Subcutaneous abdominal adipose tissue (tissue), 5 donors: Measurements from ENCODE around the gene CNKSR1.

ENCODE experiments used
- H3K27ac ChIP-seq: one replicate; pipeline ENCODE4 v1.7.0; 2013; ENCODE audit warnings: low read depth, mild to moderate bottlenecking, inconsistent platforms, low read length, moderate library complexity
- H3K27me3 ChIP-seq, 5 donors: one replicate each; pipeline ENCODE4 v1.7.0; 2013; ENCODE audit warnings: low read length in 5 of 5, inconsistent platforms in 1 of 5; ENCODE audit not compliant: control insufficient read depth in 5 of 5, insufficient read depth in 4 of 5
- H3K36me3 ChIP-seq, 5 donors: one replicate each; pipeline ENCODE4 v1.7.0; 2013; ENCODE audit warnings: low read length in 5 of 5; ENCODE audit not compliant: control insufficient read depth in 5 of 5, insufficient read depth in 5 of 5
- H3K4me1 ChIP-seq, 5 donors: one replicate each; pipeline ENCODE4 v1.7.0; 2013; ENCODE audit warnings: low read length in 5 of 5, mild to moderate bottlenecking in 3 of 5, moderate library complexity in 1 of 5; ENCODE audit not compliant: control insufficient read depth in 5 of 5, insufficient read depth in 5 of 5
- H3K4me3 ChIP-seq, 5 donors: one replicate each; pipeline ENCODE4 v1.7.0; 2013; ENCODE audit warnings: low read length in 5 of 5, low read depth in 1 of 5
- H3K9ac ChIP-seq, 5 donors: one replicate each; pipeline ENCODE4 v1.7.0; 2013; ENCODE audit warnings: low read length in 5 of 5, mild to moderate bottlenecking in 4 of 5, moderate library complexity in 3 of 5
- H3K9me3 ChIP-seq, 5 donors: one replicate each; pipeline ENCODE4 v1.7.0; 2013; ENCODE audit warnings: low read length in 5 of 5; ENCODE audit not compliant: control insufficient read depth in 5 of 5
- donor health status: healthy.
- donor health status: healthy.
- donor health status: healthy.
- donor health status: healthy.
- donor health status: healthy.

The CNKSR1 gene

DNA sequence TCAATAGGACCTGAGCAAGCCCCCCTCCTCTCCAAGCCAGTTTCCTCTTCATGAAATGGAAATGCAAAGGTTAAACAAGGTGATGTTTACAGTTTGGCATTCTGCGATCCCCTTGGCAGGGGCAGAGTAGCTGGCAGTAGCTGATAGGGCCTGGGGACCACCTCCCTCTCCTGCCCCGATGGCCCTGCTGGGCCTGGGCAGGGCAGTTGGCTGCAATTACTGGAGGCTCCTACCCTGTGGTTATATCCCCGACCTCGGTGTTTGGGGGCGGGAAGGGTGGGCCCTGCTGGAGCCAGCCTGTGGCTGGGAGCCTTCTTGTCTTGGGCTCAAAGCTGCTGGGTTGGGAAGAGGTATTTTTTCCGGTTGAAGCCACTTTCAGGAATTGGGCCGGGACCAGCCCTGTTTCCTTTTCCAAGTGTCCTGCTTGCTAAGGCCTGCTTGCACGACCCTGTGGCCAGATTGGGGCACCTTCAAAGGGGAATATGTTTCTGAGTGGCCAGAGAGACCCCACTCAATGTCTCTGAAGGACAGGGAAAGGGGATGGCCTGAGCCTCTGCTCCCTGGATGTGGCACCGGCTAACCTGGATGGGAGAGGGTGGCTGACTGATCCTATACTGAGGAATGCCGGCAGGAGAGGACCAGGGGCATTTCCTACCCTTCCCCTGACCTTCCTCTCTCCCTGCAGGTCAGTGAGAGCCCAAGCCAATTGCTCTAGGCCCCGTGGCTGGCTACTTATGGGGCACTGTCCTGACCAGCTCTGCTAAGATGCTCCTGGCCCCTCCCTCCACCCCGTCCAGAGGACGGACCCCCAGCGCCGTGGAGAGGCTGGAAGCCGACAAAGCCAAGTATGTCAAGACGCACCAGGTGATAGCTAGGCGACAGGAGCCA, 16.5 kb upstream of the CNKSR1 start:
- H3K4me1 ChIP-seq, result peaks cover 2 to 57% (median 27%) of the 10 kb centered on the region in 5 donors
- H3K27me3 ChIP-seq, result peaks cover 9 to 37% (median 23%) of the 10 kb centered on the region in 5 donors
- H3K9me3 ChIP-seq, result no peaks in the 10 kb centered on the region
- peak overlapping the region; percentile 32 to 70 (median 65) for H3K4me3 ChIP-seq
- peak overlapping the region in 4 of 5 donors; percentile 47 to 76 (median 70) for H3K9ac ChIP-seq
- peak overlapping the region; percentile 74 for H3K27ac ChIP-seq
- H3K36me3 ChIP-seq, result no peaks in the 10 kb centered on the region

DNA sequence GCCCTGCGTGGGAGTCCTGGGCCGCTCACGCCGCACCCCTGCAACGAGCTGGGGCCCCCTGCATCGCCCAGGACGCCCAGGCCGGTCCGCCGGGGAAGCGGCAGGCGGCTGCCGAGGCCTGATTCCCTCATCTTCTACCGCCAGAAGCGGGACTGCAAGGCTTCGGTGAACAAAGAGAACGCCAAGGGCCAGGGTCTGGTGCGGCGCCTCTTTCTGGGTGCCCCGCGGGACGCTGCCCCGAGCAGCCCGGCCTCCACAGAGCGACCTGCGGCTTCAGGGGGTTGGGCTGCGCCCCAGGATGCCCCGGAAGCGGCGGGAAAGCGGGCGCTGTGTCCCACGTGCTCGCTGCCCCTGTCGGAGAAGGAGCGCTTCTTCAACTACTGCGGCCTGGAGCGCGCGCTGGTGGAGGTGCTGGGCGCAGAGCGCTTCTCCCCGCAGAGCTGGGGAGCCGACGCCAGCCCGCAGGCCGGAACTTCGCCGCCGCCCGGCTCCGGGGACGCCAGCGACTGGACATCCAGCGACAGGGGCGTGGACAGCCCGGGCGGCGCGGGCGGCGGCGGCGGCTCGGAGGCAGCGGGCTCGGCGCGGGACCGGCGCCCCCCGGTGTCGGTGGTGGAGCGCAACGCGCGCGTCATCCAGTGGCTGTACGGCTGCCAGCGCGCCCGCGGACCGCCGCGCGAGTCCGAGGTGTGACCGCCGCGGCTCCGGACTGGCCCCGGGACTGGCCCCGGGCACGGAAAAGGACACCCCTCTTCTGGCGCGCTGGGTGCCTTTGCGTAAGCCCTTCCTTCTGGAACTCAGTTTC, 15.7 kb upstream of the CNKSR1 start:
- Histone ChIP-seq H3K27me3 (peaks cover 3 to 29% (median 14%) of the 10 kb centered on the region in 5 donors), H3K27ac (peak overlapping the region; percentile 30), H3K4me1 (peaks cover 0 to 49% (median 27%) of the 10 kb centered on the region in 5 donors), H3K4me3 (peak overlapping the region; percentile 43 to 70 (median 65)), H3K9me3 (no peaks in the 10 kb centered on the region), H3K36me3 (no peaks in the 10 kb centered on the region), H3K9ac (peak overlapping the region in 4 of 5 donors; percentile 47 to 76 (median 70))

DNA sequence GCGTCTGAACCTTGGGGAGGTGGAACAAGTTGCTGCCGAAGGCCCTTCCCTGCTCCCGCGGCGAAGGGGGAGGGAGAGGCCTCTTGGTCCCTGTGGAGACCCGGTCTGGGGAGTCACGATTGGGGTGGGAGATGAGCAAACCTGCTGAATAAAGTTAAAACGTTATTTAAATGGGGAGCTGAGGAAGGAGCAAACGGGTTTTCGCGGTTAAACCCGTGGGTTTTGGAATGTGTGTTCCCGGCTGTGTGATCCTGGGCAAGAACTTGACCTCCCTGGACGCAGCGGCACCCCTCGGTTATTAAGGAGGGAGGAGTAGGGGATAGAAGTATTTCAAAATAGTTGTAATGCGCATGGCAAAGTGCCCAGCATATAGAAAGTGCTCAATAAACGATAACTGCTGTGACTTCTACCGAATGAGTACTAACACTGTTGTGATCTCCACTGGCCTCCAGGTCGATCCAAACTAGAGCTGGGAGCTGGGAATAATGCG, 15.0 kb upstream of the CNKSR1 start:
- Histone ChIP-seq H3K9ac (peak overlapping the region in 3 of 5 donors; percentile 30 to 65 (median 63)), H3K27me3 (peaks cover 0 to 25% (median 11%) of the 10 kb centered on the region in 5 donors), H3K9me3 (no peaks in the 10 kb centered on the region), H3K4me3 (peak overlapping the region; percentile 43 to 70 (median 54)), H3K4me1 (peaks cover 0 to 43% (median 27%) of the 10 kb centered on the region in 5 donors), H3K36me3 (no peaks in the 10 kb centered on the region), H3K27ac (no peak overlapping the region)

DNA sequence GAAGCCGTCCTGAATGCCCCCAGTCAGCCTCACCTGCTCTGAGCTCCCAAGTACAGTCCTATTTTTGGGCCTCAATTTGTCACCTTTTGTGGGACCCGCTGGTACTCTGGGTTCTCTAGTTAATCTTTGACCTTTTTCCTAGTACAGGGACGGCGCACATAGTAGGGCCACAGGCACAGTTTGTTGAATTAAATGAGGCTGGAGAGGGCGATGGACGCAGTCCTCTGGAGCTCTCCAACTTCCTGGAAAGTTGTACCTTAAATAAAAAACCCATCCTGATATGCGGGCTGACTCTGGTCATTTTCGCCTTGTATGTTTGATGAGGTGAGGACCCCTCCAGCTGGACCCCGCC, 13.6 kb upstream of the CNKSR1 start:
- Histone ChIP-seq H3K9me3 (no peaks in the 10 kb centered on the region), H3K27ac (no peak overlapping the region), H3K9ac (peak overlapping the region in 2 of 5 donors; percentile 11 to 58), H3K4me3 (peak overlapping the region in 4 of 5 donors; percentile 29 to 65 (median 48)), H3K4me1 (peaks cover 0 to 31% (median 27%) of the 10 kb centered on the region in 5 donors), H3K27me3 (peaks cover 0 to 12% (median 4%) of the 10 kb centered on the region in 5 donors), H3K36me3 (no peaks in the 10 kb centered on the region)

DNA sequence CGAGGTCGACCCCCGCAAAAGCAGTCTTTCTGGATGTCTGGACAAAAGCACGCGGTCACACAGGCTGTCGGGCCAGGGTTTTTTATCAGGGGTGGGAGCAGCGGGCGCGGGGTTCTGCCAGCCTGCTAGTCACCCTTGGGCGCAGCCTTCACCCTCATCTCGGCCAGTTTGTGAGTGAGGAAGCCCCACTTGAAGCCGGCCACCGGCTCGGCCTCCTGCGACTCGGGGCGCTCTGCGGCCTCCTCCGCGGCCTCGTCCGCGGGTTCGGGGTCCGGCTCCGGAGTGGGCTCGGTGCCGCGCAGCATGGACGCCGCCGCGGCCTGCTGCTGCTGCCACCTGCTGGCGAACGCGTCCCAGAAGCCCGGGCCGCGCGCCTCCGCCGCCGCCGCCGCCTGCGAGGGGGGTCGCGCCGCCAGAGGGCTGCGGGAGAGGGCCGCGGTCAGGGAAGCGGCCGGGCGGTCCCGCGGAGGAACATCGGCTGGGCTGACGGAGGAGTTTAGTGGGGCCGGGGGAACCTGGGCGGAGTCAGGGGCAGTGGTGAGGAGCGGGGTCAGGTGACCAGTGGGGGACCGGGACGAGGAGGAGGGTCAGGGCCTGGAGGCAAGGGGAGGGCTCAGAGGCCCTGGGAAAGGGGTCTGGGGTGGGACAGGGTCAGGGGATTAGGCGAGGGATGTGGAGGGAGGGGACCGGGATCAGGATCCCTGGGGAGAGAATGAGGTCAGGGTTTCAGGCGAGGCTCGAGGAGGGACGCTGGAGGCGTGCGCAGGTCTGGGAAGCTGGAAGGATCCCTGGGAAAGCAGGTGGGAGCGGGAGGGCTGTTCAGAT, 13.0 kb upstream of the CNKSR1 start:
- H3K27ac ChIP-seq, result no peak overlapping the region
- no peaks in the 10 kb centered on the region for H3K36me3 ChIP-seq
- H3K4me3 ChIP-seq, result peak overlapping the region; percentile 29 to 67 (median 53)
- H3K27me3 ChIP-seq, result peaks cover 0 to 6% (median 0%) of the 10 kb centered on the region in 5 donors
- H3K4me1 ChIP-seq, result peaks cover 0 to 33% (median 29%) of the 10 kb centered on the region in 5 donors
- no peaks in the 10 kb centered on the region for H3K9me3 ChIP-seq
- H3K9ac ChIP-seq, result peak overlapping the region in 4 of 5 donors; percentile 26 to 85 (median 44)

DNA sequence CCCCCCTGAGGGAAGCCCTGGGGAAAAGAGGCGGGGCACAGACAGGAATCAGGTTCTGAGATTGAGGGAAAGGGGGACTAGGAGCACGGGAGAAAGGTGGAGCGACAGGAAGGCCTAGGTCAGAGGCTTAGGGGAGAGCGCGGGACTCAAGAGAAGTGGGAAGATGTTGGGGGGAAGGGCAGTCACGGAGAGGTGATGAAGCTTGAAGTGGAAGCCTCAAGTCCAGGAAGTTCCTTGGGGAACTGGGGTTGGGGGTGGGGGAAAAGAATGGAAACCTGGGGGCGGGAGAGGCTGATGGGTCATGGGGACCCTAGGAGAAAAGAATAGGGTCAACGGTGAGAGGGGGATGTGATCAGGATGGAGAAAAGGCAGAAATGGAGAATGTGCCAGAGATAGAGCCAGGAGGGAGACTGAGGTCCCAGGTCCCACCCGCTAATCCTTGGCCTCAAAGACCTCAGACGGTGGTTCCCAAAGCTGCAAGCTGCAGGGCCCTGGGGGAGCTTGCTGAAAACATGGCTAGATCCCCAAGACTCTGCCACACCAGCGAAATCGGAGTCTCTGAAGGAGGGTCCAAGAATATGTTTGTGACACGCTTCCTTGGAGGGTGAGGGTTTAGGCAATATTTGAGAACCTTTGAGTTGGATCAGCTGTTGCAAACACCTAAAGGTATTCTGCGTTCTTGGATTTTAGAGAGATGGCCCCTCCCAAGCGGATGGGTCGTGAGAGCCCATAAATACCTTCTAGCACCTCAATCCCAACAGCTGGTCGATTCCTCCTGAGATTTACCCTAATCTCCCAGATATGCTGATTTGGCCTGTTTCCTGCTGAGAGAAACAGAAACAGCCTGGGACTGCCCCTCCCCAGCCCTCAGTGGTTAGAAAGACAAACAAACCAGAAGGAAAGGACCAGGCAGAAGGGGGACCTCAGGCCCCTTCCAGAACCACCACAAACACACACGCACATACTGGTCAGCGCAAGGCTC, 12.1 kb upstream of the CNKSR1 start:
- Histone ChIP-seq H3K27me3 (peaks cover 0 to 5% (median 0%) of the 10 kb centered on the region in 5 donors), H3K4me3 (peak overlapping the region; percentile 29 to 67 (median 53)), H3K9ac (peak overlapping the region in 3 of 5 donors; percentile 26 to 85 (median 58)), H3K9me3 (no peaks in the 10 kb centered on the region), H3K27ac (no peak overlapping the region), H3K4me1 (peaks cover 0 to 40% (median 34%) of the 10 kb centered on the region in 5 donors), H3K36me3 (no peaks in the 10 kb centered on the region)

DNA sequence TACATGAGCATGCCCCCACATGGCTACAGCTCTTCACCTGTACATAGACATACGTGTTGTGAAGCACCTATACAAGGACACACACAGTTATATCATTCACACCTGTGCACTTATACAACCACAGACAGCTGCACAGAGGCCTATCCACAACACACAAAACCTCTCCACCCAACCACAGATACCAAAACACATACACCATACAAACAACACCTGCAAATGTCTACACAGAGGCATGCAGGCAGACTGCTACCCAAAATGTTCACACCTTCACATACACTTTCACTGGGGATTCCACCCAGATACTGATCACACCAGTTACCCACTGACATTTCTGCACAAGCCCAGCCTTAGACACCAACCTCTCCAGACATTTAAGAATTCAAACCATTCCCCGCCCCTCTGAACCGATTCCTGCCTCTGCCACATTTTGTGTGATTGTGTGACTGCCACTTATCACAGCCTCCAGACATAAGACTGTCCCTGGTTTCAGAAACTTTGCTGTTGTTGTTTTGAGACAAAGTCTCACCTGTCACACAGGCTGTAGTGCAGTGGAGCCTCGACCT, 10.5 kb upstream of the CNKSR1 start:
- Histone ChIP-seq H3K4me1 (peaks cover 2 to 42% (median 36%) of the 10 kb centered on the region in 5 donors), H3K27ac (no peak overlapping the region), H3K27me3 (peaks cover 0 to 3% (median 0%) of the 10 kb centered on the region in 5 donors), H3K36me3 (peaks cover 0 to 5% (median 0%) of the 10 kb centered on the region in 5 donors), H3K9me3 (no peaks in the 10 kb centered on the region), H3K9ac (no peak overlapping the region), H3K4me3 (no peak overlapping the region)

DNA sequence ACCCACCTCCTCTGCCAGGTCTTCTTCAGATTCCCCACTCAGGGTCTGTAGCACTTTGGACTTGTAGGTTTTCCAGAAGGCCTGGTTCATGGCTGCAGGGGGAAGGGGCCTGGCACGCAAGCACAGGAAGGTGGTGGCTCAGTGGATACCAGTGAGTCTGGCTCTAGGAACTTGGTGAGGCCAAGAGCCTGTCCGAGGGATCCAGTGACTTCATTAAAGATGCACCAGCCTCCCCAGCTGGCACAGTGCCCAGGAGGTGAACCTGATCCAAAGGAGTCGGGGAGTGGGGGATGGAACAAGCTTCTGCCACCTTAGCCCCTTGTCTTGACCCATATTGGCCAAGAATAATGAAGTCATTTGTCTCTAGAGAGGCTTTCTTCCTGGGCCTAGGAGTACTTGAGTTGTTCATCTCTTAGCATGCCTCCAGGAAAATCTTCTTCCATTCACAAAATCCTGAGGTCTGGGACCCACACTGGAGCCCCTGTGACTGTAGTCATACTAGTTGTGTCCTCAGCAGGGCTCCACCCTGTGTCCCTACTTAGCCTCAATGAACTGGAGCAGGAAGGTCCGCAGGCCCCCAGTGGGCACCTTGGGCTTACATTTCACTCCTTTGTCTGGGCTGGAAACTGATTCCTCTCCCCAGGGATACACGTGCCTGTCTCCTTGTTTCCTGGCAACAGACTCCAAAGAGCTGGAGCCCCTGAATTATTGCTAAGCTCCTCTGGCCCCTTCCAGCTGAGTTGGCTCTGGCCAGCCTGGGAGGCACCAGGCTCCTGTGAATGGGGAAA, 8.7 kb upstream of the CNKSR1 start, which contains the start of gene C1orf232:
C1orf232 (minus strand) TSS at position 554 of the 788 bp plus-strand sequence; CDS start at position 90, 464 bp downstream.
- peak within 1 kb of the TSS in 4 of 5 donors; percentile 76 to 95 (median 89) for H3K9ac ChIP-seq
- no peaks in the 10 kb centered on the region for H3K9me3 ChIP-seq
- H3K27me3 ChIP-seq, result no peaks in the 10 kb centered on the region
- H3K27ac ChIP-seq, result peak within 1 kb of the TSS; percentile 30
- H3K4me3 ChIP-seq, result peak within 1 kb of the TSS in 4 of 5 donors; percentile 75 to 91 (median 83)
- H3K36me3 ChIP-seq, result peaks cover 0 to 5% (median 0%) of the 10 kb centered on the region in 5 donors
- H3K4me1 ChIP-seq, result peaks cover 2 to 32% (median 27%) of the 10 kb centered on the region in 5 donors
